NCI-H2227 (cell line): ENCODE measurements around the gene SLC35G2.
"Not testable (repeated sequence)": the region's sequence is repeated elsewhere in the genome, so short reads cannot be mapped to it uniquely, and the experiment has no call there.

ENCODE experiments used
- DNase-seq: peaks from one replicate; lab custom pipeline; 2025; ENCODE audit not compliant: unreplicated experiment; lab: John Stamatoyannopoulos, UW

The SLC35G2 gene

GRCh38 chr3:136818769-136819391 is at the start of gene SLC35G2:
SLC35G2 (plus strand) TSS chr3:136819126; CDS start chr3:136854461, 35,335 bp downstream.
- peak; percentile 89 for DNase-seq

- DNase-seq, result no peak
Measured at GRCh38 chr3:136772709-136773108, 46.2 kb upstream of the SLC35G2 start.

GRCh38 chr3:136778865-136779264 is 40.1 kb upstream of the SLC35G2 start:
- DNase-seq, result no peak

GRCh38 chr3:136780741-136781140 is 38.2 kb upstream of the SLC35G2 start:
- no peak for DNase-seq

- no peak for DNase-seq
Measured at GRCh38 chr3:136783708-136784191, 35.2 kb upstream of the SLC35G2 start.

GRCh38 chr3:136787349-136787748 is 31.6 kb upstream of the SLC35G2 start:
- DNase-seq, result peak; percentile 7

GRCh38 chr3:136788154-136788553 is 30.8 kb upstream of the SLC35G2 start:
- no peak for DNase-seq

- no peak for DNase-seq
Measured at GRCh38 chr3:136789976-136790375, 28.9 kb upstream of the SLC35G2 start.

- DNase-seq, result no peak
Measured at GRCh38 chr3:136790786-136791185, 28.1 kb upstream of the SLC35G2 start.

GRCh38 chr3:136792556-136793330 is 26.2 kb upstream of the SLC35G2 start:
- DNase-seq, result no peak

- DNase-seq, result not testable (repeated sequence)
Measured at GRCh38 chr3:136801146-136801545, 17.8 kb upstream of the SLC35G2 start.

GRCh38 chr3:136802481-136802996 is 16.4 kb upstream of the SLC35G2 start:
- peak; percentile 86 for DNase-seq

GRCh38 chr3:136804141-136804540 is 14.8 kb upstream of the SLC35G2 start:
- DNase-seq, result no peak

GRCh38 chr3:136804813-136805212 is 14.1 kb upstream of the SLC35G2 start:
- DNase-seq, result peak; percentile 2

- DNase-seq, result no peak
Measured at GRCh38 chr3:136805795-136806194, 13.1 kb upstream of the SLC35G2 start.

GRCh38 chr3:136811701-136812100 is 7.2 kb upstream of the SLC35G2 start:
- DNase-seq, result no peak

GRCh38 chr3:136817448-136817847 is 1.5 kb upstream of the SLC35G2 start:
- DNase-seq, result no peak

- DNase-seq, result peak; percentile 64
Measured at GRCh38 chr3:136818191-136818768, 646 bp upstream of the SLC35G2 start.

- peak; percentile 56 for DNase-seq
Measured at GRCh38 chr3:136819392-136819730, 435 bp downstream of the SLC35G2 start.

- peak; percentile 56 for DNase-seq
Measured at GRCh38 chr3:136819731-136820679, 1.1 kb downstream of the SLC35G2 start.

- DNase-seq, result no peak
Measured at GRCh38 chr3:136831461-136831860, 12.5 kb downstream of the SLC35G2 start.
